M059J (cell line): ENCODE data around the gene NKAIN1. TPM values are rescaled to one million over a fixed set of nuclear protein-coding genes. Genes with fewer than 3 reads are reported as not detected.

Experiments used
- DNase-seq: peaks from one replicate; pipeline ENCODE4 v3.0.0-alpha.2; 2012; ENCODE audit warnings: low read depth
- total RNA-seq: library from RNA; depleted of rRNA; stranded (reverse); fragments of >200 nt; shearing (Covaris generic); gene quantifications from 2 replicates; pipeline ENCODE4 v1.2.3, GENCODE V29; 2014

The NKAIN1 gene
- total RNA-seq, 1 experiment from 2014 or later, result 0.12 TPM

DNA sequence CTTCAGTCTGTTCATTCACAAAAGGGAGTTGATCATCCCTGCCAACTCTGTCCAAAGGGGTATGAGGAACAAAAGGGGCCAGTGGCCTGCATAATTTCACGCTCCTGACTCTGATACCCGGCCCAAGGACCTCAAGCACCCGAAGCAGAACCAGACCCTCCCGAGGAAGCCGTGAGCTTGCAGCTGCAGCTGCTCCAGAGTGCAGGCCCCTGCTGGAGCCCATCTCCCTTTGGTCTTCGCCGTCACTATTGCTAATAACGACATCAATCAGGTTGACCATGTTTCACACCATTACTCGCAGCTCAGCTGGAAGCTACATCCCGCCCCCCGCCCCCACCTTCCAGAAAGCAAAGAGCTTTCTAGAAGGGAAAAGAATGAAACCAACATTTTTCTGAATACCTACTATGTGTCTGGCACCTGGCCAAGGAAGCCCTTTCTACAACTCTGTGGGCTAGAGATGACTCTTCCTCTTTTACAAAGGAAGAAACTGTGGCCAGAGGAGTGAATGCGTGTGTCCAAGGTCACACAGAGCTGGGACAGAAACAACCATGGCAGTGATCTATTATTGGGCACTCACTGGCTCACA is 5.5 kb downstream of the NKAIN1 start:
- no peak for DNase-seq

- DNase-seq, result no peak
Measured at GRCh38 chr1:31232689-31233088, 7.0 kb downstream of the NKAIN1 start.

- no peak for DNase-seq
Measured at GRCh38 chr1:31231802-31232201, 7.9 kb downstream of the NKAIN1 start.

- DNase-seq, result no peak
Measured at GRCh38 chr1:31230378-31230777, 9.3 kb downstream of the NKAIN1 start.

DNA sequence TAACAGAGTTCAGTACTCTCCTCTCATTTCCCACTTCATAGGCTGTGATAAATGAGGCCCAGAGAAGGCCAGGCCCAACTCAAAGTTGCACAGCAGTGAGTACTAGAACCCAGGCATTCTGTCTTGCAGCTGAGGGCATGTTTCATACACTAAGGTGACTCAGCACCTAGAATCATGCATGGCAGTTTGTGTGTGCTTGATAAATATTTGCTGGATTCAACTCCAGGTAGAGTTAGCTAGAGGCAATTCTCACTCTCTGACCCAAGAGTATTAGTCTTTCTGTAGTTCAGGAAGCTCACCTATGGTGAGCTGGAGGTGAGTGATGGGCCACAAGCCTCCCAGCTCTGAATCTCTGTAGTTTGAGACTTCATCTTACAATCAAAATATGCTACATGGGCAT is 10.7 kb downstream of the NKAIN1 start:
- no peak for DNase-seq

DNA sequence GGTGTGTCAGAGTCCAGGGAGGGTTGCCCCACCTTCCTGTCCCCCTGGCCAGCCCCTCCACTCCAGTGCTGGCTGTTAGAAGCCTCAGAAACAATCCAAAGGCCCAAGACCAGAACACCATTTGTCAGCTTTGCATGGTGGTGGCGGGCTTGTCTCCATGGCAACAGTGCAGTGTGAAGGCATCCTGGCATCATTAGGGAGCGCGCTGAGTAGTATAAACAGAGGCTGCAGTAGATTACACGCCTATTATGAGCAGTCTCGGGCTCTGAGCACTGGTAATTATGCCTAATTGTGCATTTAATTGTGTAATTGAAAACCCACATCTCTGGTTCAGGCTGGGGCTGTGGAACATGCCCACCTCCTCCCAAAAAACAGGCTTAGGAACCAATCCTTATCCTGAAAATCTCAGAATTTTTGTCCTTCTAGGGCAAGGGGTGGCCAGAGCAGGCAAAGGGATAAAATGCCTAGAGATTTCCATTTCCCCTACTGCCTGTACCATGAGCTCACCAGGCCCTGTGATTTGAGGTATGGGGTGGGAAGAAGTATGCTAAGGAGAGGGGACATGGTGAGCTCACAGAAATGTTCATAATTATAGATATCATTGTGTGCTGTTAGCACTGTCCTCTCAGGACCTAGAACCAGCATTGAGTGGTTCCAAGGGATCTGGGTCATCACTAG is 11.7 kb downstream of the NKAIN1 start:
- DNase-seq, result peak; percentile 71

DNA sequence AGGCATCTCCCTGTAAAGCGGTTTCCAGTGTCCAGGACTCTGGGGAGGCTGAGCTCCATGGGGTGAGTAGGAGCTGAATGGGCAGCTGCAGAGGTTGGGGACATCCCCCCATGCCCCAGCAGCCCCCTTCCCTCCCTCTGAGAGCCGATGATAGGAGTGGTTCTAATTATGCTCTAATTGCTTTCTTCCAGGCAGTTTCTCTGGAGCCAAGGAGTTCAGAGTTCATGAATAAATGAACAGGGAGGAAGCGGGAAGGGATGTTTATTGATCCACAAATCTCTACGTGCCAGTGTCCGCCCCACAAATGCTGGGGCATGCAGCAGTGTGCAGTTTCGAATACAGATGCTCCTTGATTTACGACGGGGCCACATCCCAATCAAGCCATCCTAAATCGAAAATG is 15.6 kb downstream of the NKAIN1 start:
- no peak for DNase-seq

DNA sequence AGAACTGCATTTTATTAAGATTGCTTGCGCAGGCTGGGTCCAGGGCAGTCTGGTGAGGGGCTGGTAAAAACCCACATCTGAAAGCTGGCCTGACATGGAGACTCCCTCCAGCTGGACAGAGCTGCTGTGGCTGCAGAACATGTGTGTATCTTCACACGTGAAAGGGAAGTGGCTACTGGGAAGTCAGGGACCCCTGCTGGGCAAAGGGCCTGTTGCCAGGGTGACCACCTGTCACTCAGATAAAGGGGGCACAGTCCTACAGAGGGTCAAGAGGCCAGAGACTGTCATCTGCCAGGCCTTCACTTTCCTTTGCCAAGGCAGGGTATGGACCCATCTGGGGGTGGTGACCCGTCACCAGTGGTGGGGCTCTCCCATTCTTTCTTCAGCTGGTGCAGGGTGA is 17.5 kb downstream of the NKAIN1 start:
- DNase-seq, result no peak

GRCh38 chr1:31221072-31221471 is 18.6 kb downstream of the NKAIN1 start:
- no peak for DNase-seq

GRCh38 chr1:31219489-31219888 is 20.2 kb downstream of the NKAIN1 start:
- DNase-seq, result no peak

GRCh38 chr1:31218705-31219104 is 21.0 kb downstream of the NKAIN1 start:
- DNase-seq, result no peak

DNA sequence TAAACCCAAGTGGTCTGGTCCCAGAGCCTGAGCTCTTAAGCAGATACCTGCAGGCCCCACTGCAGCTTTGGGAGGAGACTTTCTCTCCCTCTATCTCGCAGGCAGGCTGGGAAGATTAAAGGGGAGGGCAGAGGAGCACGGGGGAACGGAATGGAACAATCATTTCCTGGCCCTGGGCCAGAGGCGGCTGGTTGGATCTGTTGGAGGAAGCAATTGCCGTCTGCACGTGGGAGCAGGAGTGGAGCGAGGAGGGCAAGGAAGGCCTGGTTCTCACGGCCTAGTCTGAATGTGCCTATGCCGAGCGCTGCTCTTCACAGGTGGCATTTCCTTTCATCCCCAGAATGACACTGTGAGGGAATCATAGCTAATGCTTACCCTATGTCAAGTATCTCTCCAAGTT is 23.7 kb downstream of the NKAIN1 start:
- no peak for DNase-seq

GRCh38 chr1:31215065-31215570 is 24.6 kb downstream of the NKAIN1 start:
- DNase-seq, result no peak

GRCh38 chr1:31214316-31215064 is 25.2 kb downstream of the NKAIN1 start:
- DNase-seq, result no peak

DNA sequence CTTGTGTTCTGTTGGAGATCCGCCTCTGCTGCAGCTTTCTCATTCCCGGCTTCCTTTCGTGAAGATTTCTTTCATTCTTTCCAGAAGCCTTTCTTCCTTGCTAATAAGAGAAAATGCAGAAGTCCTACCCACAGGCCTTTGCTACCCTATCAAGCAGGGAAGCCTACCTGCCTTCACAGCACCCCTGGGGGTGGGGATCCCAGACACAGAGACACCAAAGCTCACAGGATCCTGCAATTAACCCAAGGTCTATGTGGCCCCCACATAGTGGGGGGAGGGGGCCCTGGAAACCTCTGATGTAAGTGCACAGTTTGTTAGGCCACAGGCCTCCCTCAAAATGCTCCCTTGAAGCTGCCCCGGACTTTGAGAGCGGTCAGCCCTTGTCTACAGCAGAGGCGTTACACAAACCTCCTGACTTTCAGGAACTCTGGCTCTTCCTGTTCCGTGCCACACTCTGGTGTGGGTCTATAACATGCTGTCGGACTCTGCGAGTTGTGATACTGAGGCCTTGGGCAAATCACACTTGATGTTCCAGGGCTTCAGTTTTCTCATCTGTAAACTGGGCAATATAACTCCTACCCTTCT is 31.2 kb downstream of the NKAIN1 start:
- DNase-seq, result no peak

- no peak for DNase-seq
Measured at GRCh38 chr1:31207569-31207968, 32.1 kb downstream of the NKAIN1 start.

DNA sequence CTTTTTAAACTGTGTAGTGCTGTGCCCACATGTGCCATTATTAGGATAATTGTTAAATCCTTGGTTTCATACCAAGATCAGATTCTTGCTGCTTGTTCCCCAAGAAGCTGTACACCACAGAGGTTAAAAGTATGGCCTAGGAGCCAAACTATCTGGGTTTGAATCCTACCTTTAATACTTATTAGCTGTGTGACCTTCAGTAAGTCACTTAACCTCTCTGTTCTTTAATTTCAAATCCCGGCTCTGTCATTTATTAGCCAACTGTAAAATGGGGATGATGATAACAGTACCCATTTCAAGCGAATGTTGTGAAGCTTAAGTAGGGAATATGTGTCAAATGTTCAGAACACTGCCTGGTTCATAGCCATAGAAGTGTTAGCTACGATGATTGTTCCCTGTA is 32.6 kb downstream of the NKAIN1 start:
- DNase-seq, result no peak

GRCh38 chr1:31203215-31203614 is 36.5 kb downstream of the NKAIN1 start:
- peak; percentile 48 for DNase-seq

GRCh38 chr1:31201931-31202360 is 37.7 kb downstream of the NKAIN1 start:
- DNase-seq, result no peak

DNA sequence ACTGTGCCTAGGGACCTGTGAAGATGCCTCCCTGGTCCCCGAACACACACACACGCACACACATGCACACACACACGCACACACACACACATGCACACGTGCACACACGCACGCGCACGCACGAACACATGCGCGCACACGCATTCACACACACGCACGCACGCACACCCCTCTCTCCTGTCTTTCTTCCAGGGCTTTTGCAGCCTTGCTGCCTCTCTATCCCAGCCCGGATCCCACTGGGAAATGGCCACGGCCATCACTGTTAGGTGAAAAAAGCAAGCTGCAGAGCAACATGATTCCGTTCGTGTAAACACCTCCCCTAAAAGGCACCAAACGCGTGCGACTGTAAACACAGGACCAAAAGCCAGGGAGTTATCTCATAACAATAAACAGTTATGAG is 39.7 kb downstream of the NKAIN1 start:
- no peak for DNase-seq

DNA sequence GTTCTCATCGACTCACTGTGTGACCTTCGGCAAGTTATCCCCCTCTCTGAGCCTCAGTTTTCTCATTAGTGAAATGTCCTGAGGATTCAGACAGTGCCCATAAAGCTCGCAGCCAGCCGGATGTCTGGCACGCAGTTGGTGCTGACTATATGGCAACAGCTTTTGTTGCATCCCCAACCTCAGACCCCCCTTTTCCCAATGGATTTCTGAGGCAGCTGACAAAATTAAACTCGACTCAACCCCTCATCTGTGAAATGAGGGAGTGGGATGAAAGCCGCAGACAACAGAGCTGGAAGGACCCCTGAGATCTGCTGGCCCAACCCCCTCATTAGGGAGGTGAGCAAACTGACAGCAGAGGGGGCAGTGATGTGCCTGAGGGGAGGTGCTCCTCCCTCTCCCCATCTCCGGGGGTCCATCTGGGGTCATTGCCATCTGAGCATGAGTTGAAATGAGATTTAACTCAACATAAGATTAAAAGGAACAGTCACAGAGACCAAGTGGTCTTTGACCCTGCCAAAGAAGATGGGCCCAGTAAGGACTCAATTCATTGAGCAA is 40.4 kb downstream of the NKAIN1 start:
- no peak for DNase-seq

- DNase-seq, result no peak
Measured at GRCh38 chr1:31198600-31198999, 41.1 kb downstream of the NKAIN1 start.
